GM12892 (cell line): ENCODE data around the gene SLC12A1.

Source experiments
- POLR2A ChIP-seq: IDR thresholded peaks from 2 replicates; pipeline ENCODE4 v1.6.1; 2011; ENCODE audit warnings: low read depth, low read length, control low read depth
- TAF1 ChIP-seq: IDR thresholded peaks from 2 replicates; pipeline ENCODE4 v1.6.1; 2011; ENCODE audit warnings: low read depth, mild to moderate bottlenecking, control low read depth, low read length, borderline replicate concordance

DNA sequence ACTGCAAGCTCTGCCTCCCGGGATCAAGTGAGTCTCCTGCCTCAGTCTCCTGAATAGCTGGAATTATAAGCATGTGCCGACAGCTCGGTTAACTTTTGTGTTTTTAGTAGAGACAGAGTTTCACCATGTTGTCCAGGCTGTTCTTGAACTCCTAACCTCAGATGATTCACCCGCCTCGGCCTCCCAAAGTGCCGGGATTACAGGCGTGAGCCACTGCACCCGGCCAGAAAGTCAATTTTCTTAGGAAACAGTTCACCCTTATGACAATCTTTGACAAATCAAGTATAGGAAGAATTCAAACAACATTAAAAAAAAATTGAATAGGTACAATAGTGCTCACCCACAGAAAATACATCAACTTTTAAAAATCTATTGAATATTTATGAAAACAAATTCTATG is 101.5 kb downstream of the SLC12A1 start:
- TF ChIP-seq POLR2A (no peak), TAF1 (no peak)
